ENCODE data around the gene WLS. TPM values are rescaled to one million over a fixed set of nuclear protein-coding genes. Genes with fewer than 3 reads are reported as not detected.

Gene WLS
- total RNA-seq, 4 donors from 2014 or later: 94.8 to 228 (median 163) TPM

DNA sequence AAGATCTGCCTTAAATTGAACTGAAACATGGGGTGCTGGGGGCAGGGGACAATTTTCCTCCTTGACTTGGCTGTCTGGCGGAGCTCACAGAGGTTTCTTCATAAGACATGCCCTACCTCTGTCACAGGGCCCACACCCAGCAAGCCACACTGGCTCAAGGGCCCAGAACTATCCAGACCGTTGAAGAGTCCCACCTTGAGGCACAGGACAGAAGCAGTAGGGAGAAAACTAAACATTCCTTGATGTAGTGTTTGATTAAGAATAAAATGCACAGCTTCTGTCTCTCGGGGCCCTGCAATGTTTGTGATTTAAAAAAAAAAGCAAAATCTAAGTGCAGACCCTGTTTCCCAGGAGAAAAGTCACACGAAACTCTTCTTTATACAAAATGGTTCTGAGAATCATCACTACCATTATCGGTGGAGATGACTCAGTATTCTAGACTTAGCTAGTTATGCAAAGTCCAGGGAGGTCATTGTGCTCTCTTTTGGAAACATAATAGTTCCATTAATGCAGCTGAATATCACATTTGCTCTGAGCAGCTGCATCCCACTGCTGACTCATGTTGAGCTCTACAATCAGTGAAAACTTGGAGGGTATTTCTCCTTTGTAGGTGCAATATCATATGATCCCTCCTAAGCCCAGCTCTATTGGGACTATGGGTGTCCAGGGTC lies 128.3 kb downstream of the WLS start:
- WGBS: 73% methylated on average over 5 of the region's 5 CpGs
- H3K27me3 ChIP-seq: no peaks in the 10 kb centered on the region
- TF ChIP-seq POLR2AphosphoS5 (IDR thresholded peaks at IDR 0.05): no peak
- TF ChIP-seq POLR2A (IDR thresholded peaks at IDR 0.05; ENCODE audit: low read depth): no peak
- TF ChIP-seq, protein P1, sequence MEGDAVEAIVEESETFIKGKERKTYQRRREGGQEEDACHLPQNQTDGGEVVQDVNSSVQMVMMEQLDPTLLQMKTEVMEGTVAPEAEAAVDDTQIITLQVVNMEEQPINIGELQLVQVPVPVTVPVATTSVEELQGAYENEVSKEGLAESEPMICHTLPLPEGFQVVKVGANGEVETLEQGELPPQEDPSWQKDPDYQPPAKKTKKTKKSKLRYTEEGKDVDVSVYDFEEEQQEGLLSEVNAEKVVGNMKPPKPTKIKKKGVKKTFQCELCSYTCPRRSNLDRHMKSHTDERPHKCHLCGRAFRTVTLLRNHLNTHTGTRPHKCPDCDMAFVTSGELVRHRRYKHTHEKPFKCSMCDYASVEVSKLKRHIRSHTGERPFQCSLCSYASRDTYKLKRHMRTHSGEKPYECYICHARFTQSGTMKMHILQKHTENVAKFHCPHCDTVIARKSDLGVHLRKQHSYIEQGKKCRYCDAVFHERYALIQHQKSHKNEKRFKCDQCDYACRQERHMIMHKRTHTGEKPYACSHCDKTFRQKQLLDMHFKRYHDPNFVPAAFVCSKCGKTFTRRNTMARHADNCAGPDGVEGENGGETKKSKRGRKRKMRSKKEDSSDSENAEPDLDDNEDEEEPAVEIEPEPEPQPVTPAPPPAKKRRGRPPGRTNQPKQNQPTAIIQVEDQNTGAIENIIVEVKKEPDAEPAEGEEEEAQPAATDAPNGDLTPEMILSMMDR (IDR thresholded peaks at IDR 0.05): no peak
- TF ChIP-seq EP300 (IDR thresholded peaks at IDR 0.05): no peak
- peak; percentile 68 for DNase-seq (ENCODE audit: extremely low spot score)
- no peak overlapping the region for H3K4me3 ChIP-seq
- no peak overlapping the region for H3K27ac ChIP-seq (replicated peaks in 1 of 4)
- no peaks in the 10 kb centered on the region for H3K4me1 ChIP-seq
- H3K36me3 ChIP-seq: peaks cover 0 to 4% (median 2%) of the 10 kb centered on the region in 4 donors
- H3K9me3 ChIP-seq: no peaks in the 10 kb centered on the region
- intact Hi-C loops (cut with DNase I): loop anchor here (10.0 kb wide), 1 partner anchor 569 kb away; no protein-coding TSS in a partner anchor

DNA sequence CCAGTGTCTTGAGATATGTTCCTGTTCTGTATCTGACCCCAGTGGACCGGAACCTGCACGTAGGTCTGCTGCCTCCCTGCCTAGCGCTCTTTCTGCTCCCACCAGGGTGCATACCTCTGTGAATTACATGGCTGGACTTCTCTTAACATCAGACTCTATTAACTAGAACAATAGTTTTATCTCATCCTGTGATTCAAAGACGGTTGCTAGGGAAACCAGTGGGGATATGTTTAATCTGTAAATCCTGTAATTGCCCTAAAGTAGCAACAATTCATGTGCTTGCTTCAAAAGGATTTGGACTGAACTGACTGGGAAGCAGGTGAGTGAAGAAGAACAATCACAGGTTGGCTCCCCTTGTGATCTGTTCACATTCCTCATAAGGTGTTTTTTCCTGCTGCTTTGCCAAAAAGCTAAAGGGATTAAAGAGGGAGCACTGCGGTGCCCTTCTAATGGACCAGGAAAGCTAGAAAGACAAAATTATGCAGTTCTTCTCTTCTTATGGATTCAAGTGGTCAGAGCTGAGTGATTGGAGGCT lies 129.2 kb downstream of the WLS start:
- peak; percentile 53 for DNase-seq (ENCODE audit: extremely low spot score)
- H3K4me3 ChIP-seq: no peak overlapping the region
- H3K9me3 ChIP-seq: no peaks in the 10 kb centered on the region
- no peak overlapping the region for H3K27ac ChIP-seq (replicated peaks in 1 of 4)
- 96% methylated on average over 5 of the region's 5 CpGs for WGBS
- intact Hi-C loops (cut with DNase I): loop anchor here (10.0 kb wide), 1 partner anchor 568 kb away; no protein-coding TSS in a partner anchor
- H3K4me1 ChIP-seq: no peaks in the 10 kb centered on the region
- no peak for TF ChIP-seq POLR2AphosphoS5 (IDR thresholded peaks at IDR 0.05)
- no peak for TF ChIP-seq EP300 (IDR thresholded peaks at IDR 0.05)
- TF ChIP-seq, protein P1 (IDR thresholded peaks at IDR 0.05): no peak
- no peak for TF ChIP-seq POLR2A (IDR thresholded peaks at IDR 0.05; ENCODE audit: low read depth)
- peaks cover 0 to 11% (median 2%) of the 10 kb centered on the region in 4 donors for H3K36me3 ChIP-seq
- no peaks in the 10 kb centered on the region for H3K27me3 ChIP-seq

DNA sequence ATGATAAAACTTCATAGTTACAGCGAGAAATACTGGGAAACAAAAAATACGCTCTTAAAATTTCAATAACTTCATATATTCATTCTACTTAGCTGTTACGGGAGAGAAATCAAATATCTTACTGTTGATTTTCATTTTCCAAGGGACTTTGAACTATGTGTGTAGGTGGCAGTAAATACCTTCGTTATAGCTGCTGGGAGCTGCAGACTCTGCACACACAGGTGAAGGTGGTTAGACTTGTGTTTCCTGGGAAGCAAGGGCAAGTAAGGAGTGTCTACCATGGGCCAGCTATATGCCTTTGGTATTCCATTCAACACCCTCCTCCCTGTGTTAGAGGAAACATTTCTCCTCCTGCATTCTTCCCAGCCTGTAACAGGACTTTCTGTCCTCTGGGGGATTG lies 130.5 kb downstream of the WLS start:
- DNase-seq (ENCODE audit: extremely low spot score): no peak
- Histone ChIP-seq H3K4me3 (no peak overlapping the region), H3K27ac (replicated peaks in 1 of 4) (no peak overlapping the region), H3K27me3 (no peaks in the 10 kb centered on the region), H3K9me3 (no peaks in the 10 kb centered on the region), H3K4me1 (no peaks in the 10 kb centered on the region), H3K36me3 (peaks cover 0 to 11% (median 2%) of the 10 kb centered on the region in 4 donors)
- WGBS: 97% methylated on average over 4 of the region's 4 CpGs
- intact Hi-C loops (cut with DNase I): loop anchor here (10.0 kb wide), 1 partner anchor 567 kb away; no protein-coding TSS in a partner anchor
- TF ChIP-seq, protein P1 (IDR thresholded peaks at IDR 0.05): no peak
- no peak for TF ChIP-seq POLR2A (IDR thresholded peaks at IDR 0.05; ENCODE audit: low read depth)
- TF ChIP-seq POLR2AphosphoS5 (IDR thresholded peaks at IDR 0.05): no peak
- no peak for TF ChIP-seq EP300 (IDR thresholded peaks at IDR 0.05)

DNA sequence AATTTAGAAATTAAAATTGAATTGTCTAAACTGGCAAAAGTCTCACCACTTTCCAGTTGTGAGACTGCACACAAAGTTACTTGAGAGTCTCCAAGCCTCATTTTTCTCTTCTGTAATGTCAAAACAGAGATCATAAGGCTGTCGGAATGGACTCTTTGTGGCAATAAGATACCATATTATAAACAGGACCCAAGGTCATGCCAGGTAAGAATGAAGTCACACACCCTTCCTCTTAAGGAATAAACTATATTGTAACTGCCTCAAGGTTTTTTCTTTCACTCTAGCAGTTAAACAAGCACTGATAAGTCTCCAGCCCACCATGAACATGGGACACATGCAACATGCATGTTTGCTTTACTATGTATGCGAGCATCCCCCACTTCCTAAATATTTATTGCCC lies 131.8 kb downstream of the WLS start:
- Histone ChIP-seq H3K36me3 (peaks cover 0 to 7% (median 0%) of the 10 kb centered on the region in 4 donors), H3K4me3 (no peak overlapping the region), H3K27me3 (no peaks in the 10 kb centered on the region), H3K27ac (replicated peaks in 1 of 4) (no peak overlapping the region), H3K9me3 (no peaks in the 10 kb centered on the region), H3K4me1 (no peaks in the 10 kb centered on the region)
- WGBS: 67% methylated on average over 2 of the region's 2 CpGs
- DNase-seq (ENCODE audit: extremely low spot score): no peak
- TF ChIP-seq, protein P1 (IDR thresholded peaks at IDR 0.05): no peak
- TF ChIP-seq POLR2AphosphoS5 (IDR thresholded peaks at IDR 0.05) (no peak), EP300 (IDR thresholded peaks at IDR 0.05) (no peak), POLR2A (IDR thresholded peaks at IDR 0.05; ENCODE audit: low read depth) (no peak)
- intact Hi-C loops (cut with DNase I): loop anchor here (10.0 kb wide), 1 partner anchor 566 kb away; no protein-coding TSS in a partner anchor

Measured in esophagus muscularis mucosa (tissue), 4 donors.